ENCODE results near the gene ADPRH.

GRCh38 chr3:119611664-119612063 lies 32.4 kb downstream of the ADPRH start:
- TF ChIP-seq, protein P1, sequence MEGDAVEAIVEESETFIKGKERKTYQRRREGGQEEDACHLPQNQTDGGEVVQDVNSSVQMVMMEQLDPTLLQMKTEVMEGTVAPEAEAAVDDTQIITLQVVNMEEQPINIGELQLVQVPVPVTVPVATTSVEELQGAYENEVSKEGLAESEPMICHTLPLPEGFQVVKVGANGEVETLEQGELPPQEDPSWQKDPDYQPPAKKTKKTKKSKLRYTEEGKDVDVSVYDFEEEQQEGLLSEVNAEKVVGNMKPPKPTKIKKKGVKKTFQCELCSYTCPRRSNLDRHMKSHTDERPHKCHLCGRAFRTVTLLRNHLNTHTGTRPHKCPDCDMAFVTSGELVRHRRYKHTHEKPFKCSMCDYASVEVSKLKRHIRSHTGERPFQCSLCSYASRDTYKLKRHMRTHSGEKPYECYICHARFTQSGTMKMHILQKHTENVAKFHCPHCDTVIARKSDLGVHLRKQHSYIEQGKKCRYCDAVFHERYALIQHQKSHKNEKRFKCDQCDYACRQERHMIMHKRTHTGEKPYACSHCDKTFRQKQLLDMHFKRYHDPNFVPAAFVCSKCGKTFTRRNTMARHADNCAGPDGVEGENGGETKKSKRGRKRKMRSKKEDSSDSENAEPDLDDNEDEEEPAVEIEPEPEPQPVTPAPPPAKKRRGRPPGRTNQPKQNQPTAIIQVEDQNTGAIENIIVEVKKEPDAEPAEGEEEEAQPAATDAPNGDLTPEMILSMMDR (IDR thresholded peaks at IDR 0.05): no peak
- no peak for TF ChIP-seq POLR2A (IDR thresholded peaks at IDR 0.05)

Measured in thyroid gland (tissue), 4 donors.